Fibroblast of pulmonary artery (primary cell): ENCODE results near the gene CIB2.
A peak's percentile ranks its signal among the peaks of the same experiment; 100 is the strongest.

Experiments
- DNase-seq: peaks from one replicate; pipeline ENCODE4 v3.0.0-alpha.2; 2010; ENCODE audit warnings: low read depth
- H3K4me3 ChIP-seq: replicated peaks from 2 replicates; pipeline ENCODE4 v1.5.1; 2011; ENCODE audit warnings: low read depth, mild to moderate bottlenecking, control low read depth, low read length, moderate library complexity
- CTCF ChIP-seq: IDR thresholded peaks from 2 replicates; pipeline ENCODE4 v1.5.1; 2011; ENCODE audit warnings: mild to moderate bottlenecking, control low read depth, low read length, inconsistent platforms; ENCODE audit errors: missing control alignments

CIB2 gene

GRCh38 chr15:78142332-78142731 is 11.1 kb upstream of the CIB2 start:
- DNase-seq, result no peak
- H3K4me3 ChIP-seq, result no peak overlapping the region
- no peak for TF ChIP-seq CTCF

GRCh38 chr15:78140292-78140691 is 9.0 kb upstream of the CIB2 start:
- no peak for DNase-seq
- TF ChIP-seq CTCF, result no peak
- H3K4me3 ChIP-seq, result no peak overlapping the region

GRCh38 chr15:78139578-78139977 is 8.3 kb upstream of the CIB2 start:
- no peak overlapping the region for H3K4me3 ChIP-seq
- no peak for DNase-seq

GRCh38 chr15:78133801-78134200 is 2.6 kb upstream of the CIB2 start:
- TF ChIP-seq CTCF, result no peak
- DNase-seq, result no peak
- H3K4me3 ChIP-seq, result no peak overlapping the region

More at GRCh38 chr15:78139578-78139977, 8.3 kb upstream of the CIB2 start:
- no peak for TF ChIP-seq CTCF

GRCh38 chr15:78130466-78131294 is 565 bp downstream of the CIB2 start:
- no peak for DNase-seq
- no peak for TF ChIP-seq CTCF
- peak overlapping the region; percentile 14 for H3K4me3 ChIP-seq

GRCh38 chr15:78129751-78130287 is 1.4 kb downstream of the CIB2 start:
- H3K4me3 ChIP-seq, result no peak overlapping the region
- no peak for DNase-seq
- no peak for TF ChIP-seq CTCF
